GM21423 (cell line): ENCODE measurements around the gene GRIN2A.

Experiments
- ATAC-seq: cut with Tn5 transposase; IDR thresholded peaks from one replicate; pipeline ENCODE4 v1.9.1; 2021; ENCODE audit warnings: mild to moderate bottlenecking, moderate library complexity; ENCODE audit not compliant: unreplicated experiment

The GRIN2A gene

GRCh38 chr16:10188236-10188635, 6.0 kb upstream of the GRIN2A start:
- no peak for ATAC-seq

- peak; percentile 53 for ATAC-seq
Observed at GRCh38 chr16:10181196-10182162, 749 bp downstream of the GRIN2A start.

- no peak for ATAC-seq
Observed at GRCh38 chr16:10180771-10181163, 1.5 kb downstream of the GRIN2A start.

GRCh38 chr16:10180042-10180770, 2.0 kb downstream of the GRIN2A start:
- no peak for ATAC-seq

GRCh38 chr16:10178526-10178925, 3.7 kb downstream of the GRIN2A start:
- no peak for ATAC-seq

- ATAC-seq: no peak
Observed at GRCh38 chr16:10178080-10178479, 4.1 kb downstream of the GRIN2A start.

GRCh38 chr16:10172848-10173655, 9.2 kb downstream of the GRIN2A start:
- no peak for ATAC-seq

- ATAC-seq: no peak
Observed at GRCh38 chr16:10171221-10171620, 11.0 kb downstream of the GRIN2A start.

GRCh38 chr16:10169904-10170410, 12.3 kb downstream of the GRIN2A start:
- no peak for ATAC-seq

- ATAC-seq: no peak
Observed at GRCh38 chr16:10169031-10169430, 13.2 kb downstream of the GRIN2A start.

GRCh38 chr16:10168258-10168657, 14.0 kb downstream of the GRIN2A start:
- ATAC-seq: no peak

- ATAC-seq: no peak
Observed at GRCh38 chr16:10165643-10166042, 16.6 kb downstream of the GRIN2A start.

GRCh38 chr16:10162981-10163380, 19.2 kb downstream of the GRIN2A start:
- ATAC-seq: no peak

- no peak for ATAC-seq
Observed at GRCh38 chr16:10156099-10156498, 26.1 kb downstream of the GRIN2A start.

- ATAC-seq: no peak
Observed at GRCh38 chr16:10154389-10154788, 27.8 kb downstream of the GRIN2A start.

GRCh38 chr16:10153985-10154384, 28.2 kb downstream of the GRIN2A start:
- ATAC-seq: no peak

GRCh38 chr16:10151718-10152117, 30.5 kb downstream of the GRIN2A start:
- no peak for ATAC-seq

- no peak for ATAC-seq
Observed at GRCh38 chr16:10150906-10151305, 31.3 kb downstream of the GRIN2A start.

- no peak for ATAC-seq
Observed at GRCh38 chr16:10145542-10146035, 36.6 kb downstream of the GRIN2A start.

GRCh38 chr16:10141671-10142070, 40.6 kb downstream of the GRIN2A start:
- no peak for ATAC-seq

- ATAC-seq: no peak
Observed at GRCh38 chr16:10138881-10139280, 43.3 kb downstream of the GRIN2A start.
